IMR-90 (cell line): ENCODE measurements around the gene CDON. TPM values are rescaled to one million over a fixed set of nuclear protein-coding genes. Genes with fewer than 3 reads are reported as not detected.

ENCODE experiments used
- ATAC-seq: fragments of 200-7000 bp; cut with Tn5 transposase; 2 replicates; pipeline ENCODE4 v1.9.1; 2020; ENCODE audit warnings: low read depth, mild to moderate bottlenecking, moderate library complexity
- BruUV-seq: library from RNA; stranded (reverse); fragments of 400-500 nt; replicated peaks from 2 replicates; lab custom pipeline; 2021; lab: Mats Ljungman, UMichigan
- CTCF ChIA-PET: fragments of 300-600 bp; formaldehyde crosslinking; extraction: SDS; loops from one replicate; lab custom pipeline; 2021; ENCODE audit warnings: antibody characterized with exemption; lab: Yijun Ruan, JAX
- POLR2A ChIA-PET: fragments of 300-600 bp; sonication (Branson Sonifier 250); formaldehyde crosslinking; loops from one replicate; lab custom pipeline; 2022; ENCODE audit warnings: antibody characterized with exemption; ENCODE audit not compliant: unreplicated experiment; lab: Charles Lee
- DNase-seq: peaks from one replicate; pipeline ENCODE4 v3.0.0; 2013
- H2AFZ ChIP-seq: replicated peaks from 2 replicates; pipeline ENCODE3; 2013; ENCODE audit warnings: low read length, mild to moderate bottlenecking; ENCODE audit not compliant: poor library complexity
- H2AK5ac ChIP-seq: 2 replicates; pipeline ENCODE4 v1.6.1; 2013; ENCODE audit warnings: low read depth, low read length, inconsistent platforms
- H2AK9ac ChIP-seq: replicated peaks from 2 replicates; pipeline ENCODE3; 2013; ENCODE audit warnings: mild to moderate bottlenecking, low read depth, low read length, moderate library complexity; ENCODE audit not compliant: poor library complexity
- H2BK120ac ChIP-seq: 2 replicates; pipeline ENCODE4 v1.6.1; 2013; ENCODE audit warnings: low read depth, low read length, inconsistent platforms
- H2BK15ac ChIP-seq: 3 replicates; pipeline ENCODE4 v1.6.1; 2013; ENCODE audit warnings: low read depth, low read length, inconsistent platforms
- H2BK20ac ChIP-seq: 2 replicates; pipeline ENCODE4 v1.6.1; 2013; ENCODE audit warnings: low read depth, mild to moderate bottlenecking, inconsistent platforms, low read length, moderate library complexity
- H2BK5ac ChIP-seq: 2 replicates; pipeline ENCODE4 v1.6.1; 2013; ENCODE audit warnings: mild to moderate bottlenecking, low read depth, low read length, inconsistent platforms; ENCODE audit not compliant: poor library complexity, severe bottlenecking
- H3K14ac ChIP-seq: replicated peaks from 2 replicates; pipeline ENCODE4 v1.6.1; 2013; ENCODE audit warnings: low read depth, low read length, inconsistent platforms
- H3K18ac ChIP-seq: 2 replicates; pipeline ENCODE4 v1.6.1; 2013; ENCODE audit warnings: low read depth, low read length, control low read depth
- H3K23ac ChIP-seq: 2 replicates; pipeline ENCODE4 v1.6.1; 2013; ENCODE audit warnings: low read depth, low read length, inconsistent platforms
- H3K27ac ChIP-seq: 2 replicates; pipeline ENCODE4 v1.5.1; 2013; ENCODE audit warnings: mild to moderate bottlenecking, control low read depth, low read length; ENCODE audit not compliant: insufficient read depth
- H3K27me3 ChIP-seq: 2 replicates; pipeline ENCODE4 v1.6.1; 2013; ENCODE audit warnings: low read length; ENCODE audit not compliant: control insufficient read depth, insufficient read depth
- H3K36me3 ChIP-seq: 2 replicates; pipeline ENCODE4 v1.6.1; 2013; ENCODE audit warnings: low read length, mixed read lengths; ENCODE audit not compliant: control insufficient read depth, insufficient read depth
- H3K4ac ChIP-seq: 2 replicates; pipeline ENCODE4 v1.6.1; 2013; ENCODE audit warnings: low read depth, low read length, inconsistent platforms
- H3K4me1 ChIP-seq: 2 replicates; pipeline ENCODE4 v1.6.1; 2013; ENCODE audit warnings: low read length, mixed read lengths; ENCODE audit not compliant: control insufficient read depth, insufficient read depth
- H3K4me2 ChIP-seq: 2 replicates; pipeline ENCODE4 v1.6.1; 2013; ENCODE audit warnings: low read depth, mild to moderate bottlenecking, control low read depth, low read length, moderate library complexity
- H3K4me3 ChIP-seq: 2 replicates; pipeline ENCODE4 v1.5.1; 2013; ENCODE audit warnings: low read depth, mild to moderate bottlenecking, control low read depth, low read length, moderate library complexity; ENCODE audit not compliant: insufficient read depth
- H3K56ac ChIP-seq: 2 replicates; pipeline ENCODE4 v1.6.1; 2013; ENCODE audit warnings: low read length, inconsistent platforms; ENCODE audit not compliant: insufficient read depth; ENCODE audit errors: extremely low read depth
- H3K79me1 ChIP-seq, 2 experiments: 2 replicates each; pipeline ENCODE4 v1.6.1; 2013; ENCODE audit warnings: low read length in 2 of 2, inconsistent platforms in 1 of 2, low read depth in 1 of 2
- H3K9ac ChIP-seq: 2 replicates; pipeline ENCODE4 v1.6.1; 2013; ENCODE audit warnings: low read depth, low read length, control low read depth
- H3K9me1 ChIP-seq: 2 replicates; pipeline ENCODE4 v1.6.1; 2013; ENCODE audit warnings: low read length, inconsistent platforms; ENCODE audit not compliant: insufficient read depth
- H3K9me3 ChIP-seq: 2 replicates; pipeline ENCODE4 v1.6.1; 2013; ENCODE audit warnings: low read length; ENCODE audit not compliant: control insufficient read depth, insufficient read depth
- H4K20me1 ChIP-seq: 2 replicates; pipeline ENCODE4 v1.6.1; 2013; ENCODE audit warnings: low read length, inconsistent platforms; ENCODE audit not compliant: insufficient read depth
- H4K5ac ChIP-seq: 2 replicates; pipeline ENCODE4 v1.6.1; 2013; ENCODE audit warnings: mild to moderate bottlenecking, low read depth, low read length, control low read depth
- H4K8ac ChIP-seq, 2 experiments: 2 replicates each; pipeline ENCODE4 v1.6.1; 2013; ENCODE audit warnings: low read depth in 2 of 2, low read length in 2 of 2, control low read depth in 1 of 2, inconsistent platforms in 1 of 2
- H4K91ac ChIP-seq: 2 replicates; pipeline ENCODE4 v1.6.1; 2013; ENCODE audit warnings: low read depth, low read length, inconsistent platforms; ENCODE audit not compliant: insufficient read depth
- BHLHE40 ChIP-seq: fragments of 150-350 bp; IDR thresholded peaks from 2 replicates; pipeline ENCODE4 v1.6.1; 2016; ENCODE audit warnings: mild to moderate bottlenecking, low read depth, low read length
- CEBPB ChIP-seq: IDR thresholded peaks from 2 replicates; pipeline ENCODE4 v1.6.1; 2012; ENCODE audit warnings: low read depth, low read length, improper control_type of control experiment
- CHD1 ChIP-seq: IDR thresholded peaks from 2 replicates; pipeline ENCODE4 v1.6.1; 2012; ENCODE audit warnings: low read depth, low read length, improper control_type of control experiment
- CTCF ChIP-seq: conservative IDR thresholded peaks from 2 replicates; pipeline ENCODE4 v1.5.1; 2012; ENCODE audit warnings: mild to moderate bottlenecking, low read depth, low read length, improper control_type of control experiment
- ELK1 ChIP-seq: fragments of 150-350 bp; IDR thresholded peaks from 2 replicates; pipeline ENCODE4 v1.6.1; 2016; ENCODE audit warnings: low read depth, mild to moderate bottlenecking, low read length, moderate library complexity, borderline replicate concordance
- FOS ChIP-seq: fragments of 150-350 bp; IDR thresholded peaks from 2 replicates; pipeline ENCODE4 v1.6.1; 2016; ENCODE audit warnings: low read depth, low read length
- MAFK ChIP-seq: IDR thresholded peaks from 2 replicates; pipeline ENCODE4 v1.6.1; 2012; ENCODE audit warnings: low read depth, low read length, improper control_type of control experiment
- MXI1 ChIP-seq: IDR thresholded peaks from 2 replicates; pipeline ENCODE4 v1.6.1; 2012; ENCODE audit warnings: low read depth, mild to moderate bottlenecking, low read length, moderate library complexity, borderline replicate concordance
- NFE2L2 ChIP-seq: fragments of 150-350 bp; IDR thresholded peaks from 2 replicates; pipeline ENCODE4 v1.6.1; 2016; ENCODE audit warnings: low read depth, mild to moderate bottlenecking, low read length
- POLR2A ChIP-seq: IDR thresholded peaks from 2 replicates; pipeline ENCODE4 v1.6.1; 2012; ENCODE audit warnings: mild to moderate bottlenecking, low read depth, low read length
- RAD21 ChIP-seq: IDR thresholded peaks from 2 replicates; pipeline ENCODE4 v1.6.1; 2012; ENCODE audit warnings: low read length, improper control_type of control experiment
- RFX5 ChIP-seq: IDR thresholded peaks from 2 replicates; pipeline ENCODE4 v1.8.0; 2012; ENCODE audit warnings: low read depth, mild to moderate bottlenecking, low read length, moderate library complexity
- USF2 ChIP-seq: fragments of 150-350 bp; IDR thresholded peaks from 2 replicates; pipeline ENCODE4 v1.6.1; 2017; ENCODE audit warnings: mild to moderate bottlenecking, antibody characterized with exemption, low read length, low read depth
- WGBS, 2 experiments: methylation state at CpG; one replicate each; pipeline versions ENCODE4 v1.1.5 to v1.1.7; 2013; ENCODE audit warnings: missing lambda C conversion rate in 2 of 2; ENCODE audit not compliant: insufficient read length in 1 of 2; ENCODE audit errors: extremely low coverage in 2 of 2; 5-methylcytosine and 5-hydroxymethylcytosine counted together
- dilution Hi-C: fragments of 300-500 bp; cut with HindIII; formaldehyde crosslinking; loops from one replicate; pipeline ENCODE4 v1.14.3; 2018; ENCODE audit warnings: low sequenced_read_pairs; ENCODE audit not compliant: unreplicated experiment
- in situ Hi-C: fragments of 300-500 bp; cut with MboI; formaldehyde crosslinking; loops from 3 replicates; pipeline ENCODE4 v1.14.3; 2019; ENCODE audit warnings: low sequenced_read_pairs, inconsistent platforms, mixed read lengths
- intact Hi-C: fragments of 100-400 bp; cut with micrococcal nuclease; formaldehyde crosslinking; loops from 2 replicates; pipeline ENCODE4 v1.10.0; 2022
- polyA plus RNA-seq, 3 experiments: library from polyadenylated mRNA; depleted of rRNA; stranded (reverse); fragments of >200 nt; gene quantifications; 2 replicates each; pipeline ENCODE4 v1.2.3, GENCODE V29; 2012; ENCODE audit warnings: low replicate concordance in 1 of 3
- total RNA-seq: library from RNA; depleted of rRNA; stranded (reverse); fragments of >200 nt; gene quantifications from 2 replicates; pipeline ENCODE4 v1.2.3, GENCODE V29; 2012

Gene CDON
- total and polyA plus RNA-seq, 2 of the 4 experiments (the other 2 are of a cell fraction): 1.2 to 3.8 TPM

GRCh38 chr11:126076641-126077040 is 14.0 kb upstream of the CDON start:
- no peaks in the 10 kb centered on the region for H3K9me3 ChIP-seq
- H2BK20ac ChIP-seq: no peak overlapping the region
- intact Hi-C loops (no loop called here), dilution Hi-C loops (no loop called here), in situ Hi-C loops (no loop called here)
- no peak overlapping the region for H2BK120ac ChIP-seq
- H3K4me3 ChIP-seq: no peak overlapping the region
- no peak for ATAC-seq
- no peaks in the 10 kb centered on the region for H4K20me1 ChIP-seq
- H3K9ac ChIP-seq: no peak overlapping the region
- H2BK15ac ChIP-seq: no peak overlapping the region
- ChIA-PET CTCF (no interaction called here), POLR2A (no interaction called here)
- H2AK5ac ChIP-seq: no peak overlapping the region
- no peak for DNase-seq
- H4K91ac ChIP-seq: no peak overlapping the region
- H3K79me1 ChIP-seq: no peaks in the 10 kb centered on the region
- H4K8ac ChIP-seq: no peak overlapping the region
- H3K14ac ChIP-seq: no peak overlapping the region
- H3K36me3 ChIP-seq: no peaks in the 10 kb centered on the region
- no peak overlapping the region for H4K5ac ChIP-seq
- no peak overlapping the region for H3K18ac ChIP-seq
- BruUV-seq: no TSS peak
- H3K4ac ChIP-seq: no peak overlapping the region
- H3K27me3 ChIP-seq: peaks cover 16% of the 10 kb centered on the region
- WGBS, 2 experiments: no CpG with 5 or more reads among the region's 1 CpG
- H3K23ac ChIP-seq: no peak overlapping the region
- H3K9me1 ChIP-seq: no peaks in the 10 kb centered on the region
- H3K4me1 ChIP-seq: no peaks in the 10 kb centered on the region
- no peak for TF ChIP-seq USF2
- no peak for TF ChIP-seq RFX5
- no peak for TF ChIP-seq ELK1
- TF ChIP-seq CTCF: no peak
- no peak for TF ChIP-seq FOS
- TF ChIP-seq MAFK: no peak
- no peak for TF ChIP-seq POLR2A
- TF ChIP-seq NFE2L2: no peak
- TF ChIP-seq BHLHE40: no peak
- TF ChIP-seq CEBPB: no peak
- no peak for TF ChIP-seq RAD21
- no peak for TF ChIP-seq MXI1
- TF ChIP-seq CHD1: no peak
- H3K27ac ChIP-seq: no peak overlapping the region
- no peak overlapping the region for H3K4me2 ChIP-seq
- H2AFZ ChIP-seq: no peak overlapping the region
- H2AK9ac ChIP-seq: no peak overlapping the region
- H3K56ac ChIP-seq: no peak overlapping the region
- no peak overlapping the region for H2BK5ac ChIP-seq
